ENCODE results near the gene MRPS31. TPM values are rescaled to one million over a fixed set of nuclear protein-coding genes. Genes with fewer than 3 reads are reported as not detected.

Gene MRPS31
- total RNA-seq, 6 experiments from 2014 or later = 13.9 to 16.5 (median 15.5) TPM

- H3K9me3 Mint-ChIP-seq = no peaks in the 10 kb centered on the region
- no peak overlapping the region for H3K27ac Mint-ChIP-seq
- peak; percentile 10 for DNase-seq
- peaks cover 5% of the 10 kb centered on the region; the same call in 1 of the 2 replicates for H3K27me3 Mint-ChIP-seq (ENCODE audit: insufficient read depth)
- peak; percentile 90 for TF ChIP-seq CTCF (IDR thresholded peaks at IDR 0.05)
- no peak overlapping the region for H3K4me3 Mint-ChIP-seq
- H3K4me1 Mint-ChIP-seq (ENCODE audit: low read depth) = peaks cover 6% of the 10 kb centered on the region
- no peaks in the 10 kb centered on the region for H3K36me3 Mint-ChIP-seq (ENCODE audit: low read depth)
Observed at GRCh38 chr13:40682449-40683240, 88.3 kb downstream of the MRPS31 start.

- H3K4me1 Mint-ChIP-seq (ENCODE audit: low read depth) = peaks cover 6% of the 10 kb centered on the region
- TF ChIP-seq CTCF (IDR thresholded peaks at IDR 0.05) = no peak
- DNase-seq = no peak
- H3K27me3 Mint-ChIP-seq (ENCODE audit: insufficient read depth) = peaks cover 5% of the 10 kb centered on the region; the same call in 1 of the 2 replicates
- H3K27ac Mint-ChIP-seq = no peak overlapping the region
- no peaks in the 10 kb centered on the region for H3K36me3 Mint-ChIP-seq (ENCODE audit: low read depth)
- H3K9me3 Mint-ChIP-seq = no peaks in the 10 kb centered on the region
- no peak overlapping the region for H3K4me3 Mint-ChIP-seq
Observed at GRCh38 chr13:40681341-40682146, 89.4 kb downstream of the MRPS31 start.

- no peak for DNase-seq
- Mint-ChIP-seq H3K27ac (no peak overlapping the region), H3K9me3 (no peaks in the 10 kb centered on the region), H3K36me3 (ENCODE audit: low read depth) (no peaks in the 10 kb centered on the region), H3K4me1 (ENCODE audit: low read depth) (peaks cover 6% of the 10 kb centered on the region), H3K4me3 (no peak overlapping the region), H3K27me3 (ENCODE audit: insufficient read depth) (peaks cover 3% of the 10 kb centered on the region; the same call in 1 of the 2 replicates)
- TF ChIP-seq CTCF (IDR thresholded peaks at IDR 0.05) = no peak
Observed at GRCh38 chr13:40680659-40681323, 90.2 kb downstream of the MRPS31 start.

- H3K27ac Mint-ChIP-seq = no peak overlapping the region
- no peaks in the 10 kb centered on the region for H3K36me3 Mint-ChIP-seq (ENCODE audit: low read depth)
- H3K4me1 Mint-ChIP-seq (ENCODE audit: low read depth) = peaks cover 6% of the 10 kb centered on the region
- no peaks in the 10 kb centered on the region for H3K9me3 Mint-ChIP-seq
- no peak overlapping the region for H3K4me3 Mint-ChIP-seq
- peaks cover 3% of the 10 kb centered on the region; the same call in 1 of the 2 replicates for H3K27me3 Mint-ChIP-seq (ENCODE audit: insufficient read depth)
- no peak for DNase-seq
- TF ChIP-seq CTCF (IDR thresholded peaks at IDR 0.05) = no peak
Observed at GRCh38 chr13:40679480-40679985, 91.5 kb downstream of the MRPS31 start.

Small RNAs within 50 kb of the gene (microRNA-seq; reads per million reads assigned to microRNA genes)
- not detected for gene MIR320D1
- gene MIR621 = not detected

Other genes with a start within 250 kb of the MRPS31 start
- gene FOXO1, start 104.5 kb downstream of the MRPS31 start, total RNA-seq (2021; fragmentation: NEBNext Ultra II Directional; extraction: Animal tissue kit (Norgen Biotek cat#: 25700)) = 1 to 10 TPM in 1 of 6 experiments, under 1 TPM in 5; 0.48 to 1.1 (median 0.63) TPM
- gene SLC25A15, start 18.4 kb upstream of the MRPS31 start, total RNA-seq (2021; fragmentation: NEBNext Ultra II Directional; extraction: Animal tissue kit (Norgen Biotek cat#: 25700)) = 10 to 100 TPM; 10.7 to 13.7 (median 12.1) TPM
- gene ELF1, start 248.1 kb upstream of the MRPS31 start, total RNA-seq (2021; fragmentation: NEBNext Ultra II Directional; extraction: Animal tissue kit (Norgen Biotek cat#: 25700)) = 10 to 100 TPM; 25.5 to 37.7 (median 33.4) TPM

Data from HFFc6 (cell line).